Right lobe of liver (tissue), 6 donors: ENCODE measurements around the gene NGFR. TPM values are rescaled to one million over a fixed set of nuclear protein-coding genes. Genes with fewer than 3 reads are reported as not detected.
A peak's percentile ranks its signal among the peaks of the same experiment; 100 is the strongest.
"Not testable (repeated sequence)": the region's sequence is repeated elsewhere in the genome, so short reads cannot be mapped to it uniquely, and the experiment has no call there.

ENCODE experiments used
- ATAC-seq, 4 donors: fragments of 200-7000 bp; cut with Tn5 transposase; one replicate each; pipeline ENCODE4 v1.9.1; 2020; ENCODE audit warnings: mild to moderate bottlenecking in 4 of 4, moderate library complexity in 4 of 4
- DNase-seq, 3 donors: peaks; one replicate each; pipeline ENCODE4 v3.0.0-alpha.2; 2020
- H3K27ac ChIP-seq, 3 donors: fragments of 200-600 bp; one replicate each; pipeline ENCODE4 v1.8.0; 2022
- H3K27me3 ChIP-seq, 2 donors: fragments of 200-600 bp; one replicate each; pipeline ENCODE4 v1.8.0; 2022
- H3K36me3 ChIP-seq, 4 donors: fragments of 200-600 bp; sonication (generic) in 1 of 4; one replicate each; pipeline versions ENCODE4 v1.5.1 to v1.8.0; 2017 to 2022; ENCODE audit warnings: control low read depth in 1 of 4
- H3K4me1 ChIP-seq, 4 donors: fragments of 200-600 bp; sonication (generic) in 1 of 4; one replicate each; pipeline versions ENCODE4 v1.5.1 to v1.8.0; 2017 to 2022; ENCODE audit warnings: control low read depth in 1 of 4
- H3K4me3 ChIP-seq, 3 donors: fragments of 200-600 bp; one replicate each; pipeline ENCODE4 v1.8.0; 2022
- H3K9me3 ChIP-seq, 4 donors: fragments of 200-600 bp; sonication (generic) in 1 of 4; one replicate each; pipeline versions ENCODE4 v1.5.1 to v1.8.0; 2017 to 2022; ENCODE audit warnings: control low read depth in 1 of 4
- CTCF ChIP-seq, 4 donors: fragments of 200-600 bp in 3 of 4; fragments of 450-650 bp in 1 of 4; IDR thresholded peaks; one replicate each; pipeline versions ENCODE4 v1.5.1 to v1.8.0; 2016 to 2022; ENCODE audit warnings: antibody characterized with exemption in 4 of 4, mild to moderate bottlenecking in 2 of 4
- POLR2A ChIP-seq: fragments of 450-650 bp; IDR thresholded peaks from one replicate; pipeline ENCODE4 v1.6.1; 2017; ENCODE audit warnings: antibody characterized with exemption, mild to moderate bottlenecking
- whole genome bisulfite sequencing: methylation state at CpG from one replicate; pipeline ENCODE4 v1.1.6; 2018; ENCODE audit warnings: low coverage, low lambda C conversion rate; ENCODE audit not compliant: insufficient coverage; ENCODE audit errors: missing lambda C conversion rate; 5-methylcytosine and 5-hydroxymethylcytosine counted together
- intact Hi-C, 2 donors: fragments of 100-400 bp; cut with DNase I; formaldehyde crosslinking; loops; one replicate each; pipeline versions ENCODE4 v1.11.2 to v1.14.1; 2022
- total RNA-seq, 6 experiments: library from RNA; depleted of rRNA in 2 of 6; stranded (reverse); fragments of >200 nt in 2 of 6; fragmentation: NEBNext Ultra II Directional in 3 of 6; extraction: Animal tissue kit (Norgen Biotek cat#: 25700) in 3 of 6; gene quantifications; one replicate each; pipeline versions ENCODE4 v1.1.0 to v1.2.4, GENCODE V29; 2016 to 2023
- donor health status: DM: no; HTN: yes; CAD: no.
- donor health status: DM: no; HTN: no; CAD: no.
- donor health status: DM: no; HTN: no; CAD: no.
- donor health status: DM: no; HTN: yes; CAD: no.
- donor health status: DM: no; HTN: yes; CAD: no.

The NGFR gene
- total RNA-seq, 6 experiments from 2014 or later, result 3.1 to 9.4 (median 6.8) TPM

GRCh38 chr17:49502254-49502653, 7.2 kb downstream of the NGFR start:
- no peak for ATAC-seq
- Histone ChIP-seq H3K4me3 (no peak overlapping the region), H3K4me1 (peaks cover 0 to 6% (median 0%) of the 10 kb centered on the region in 4 donors), H3K9me3 (no peaks in the 10 kb centered on the region), H3K27me3 (peaks cover 5 to 11% of the 10 kb centered on the region in 2 donors), H3K27ac (no peak overlapping the region), H3K36me3 (no peaks in the 10 kb centered on the region)
- intact Hi-C loops, result loop anchor here in 1 of 2 donors (5.0 kb wide), 1 partner anchor 50 kb away; no protein-coding TSS in a partner anchor
- no peak for DNase-seq
- TF ChIP-seq POLR2A, result no peak
- no peak for TF ChIP-seq CTCF (IDR thresholded peaks at IDR 0.05)
- WGBS, result 45% methylated on average over 4 of the region's 4 CpGs

- not testable (repeated sequence) for H3K4me1 ChIP-seq, ATAC-seq, H3K27ac ChIP-seq, H3K36me3 ChIP-seq, H3K4me3 ChIP-seq, DNase-seq, H3K9me3 ChIP-seq, H3K27me3 ChIP-seq
- 32% methylated on average over 3 of the region's 5 CpGs for WGBS
- intact Hi-C loops, result loop anchor here in 1 of 2 donors (5.0 kb wide), 1 partner anchor 50 kb away; no protein-coding TSS in a partner anchor
Measured at GRCh38 chr17:49502680-49503079, 7.6 kb downstream of the NGFR start.

DNA sequence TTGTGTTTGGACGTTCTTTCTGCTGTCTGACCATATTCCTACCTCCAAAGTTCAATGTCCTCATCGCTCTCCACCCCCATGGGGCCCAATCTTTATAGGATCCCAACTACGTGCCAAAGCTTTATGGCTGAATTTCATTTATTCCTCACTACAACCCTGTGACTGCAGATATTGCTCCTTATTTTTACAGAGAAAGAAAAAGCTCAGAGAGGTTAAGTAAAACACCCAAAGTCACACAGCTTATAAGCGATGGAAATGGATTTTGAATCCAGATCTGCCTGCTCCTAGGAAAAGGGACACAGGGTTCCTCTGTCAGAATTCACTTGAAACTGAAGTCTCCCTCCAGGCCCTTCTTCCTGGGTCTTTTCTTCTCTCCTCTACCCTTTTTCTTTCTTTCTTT, 9.3 kb downstream of the NGFR start:
- no peak overlapping the region for H3K4me3 ChIP-seq
- DNase-seq (no peak), ATAC-seq (no peak)
- H3K9me3 ChIP-seq, result no peaks in the 10 kb centered on the region
- WGBS, result 51% methylated on average over 4 of the region's 4 CpGs
- no peaks in the 10 kb centered on the region for H3K4me1 ChIP-seq
- H3K27ac ChIP-seq, result no peak overlapping the region
- intact Hi-C loops, result loop anchor here in 1 of 2 donors (5.0 kb wide), 1 partner anchor 48 kb away; no protein-coding TSS in a partner anchor
- H3K36me3 ChIP-seq, result no peaks in the 10 kb centered on the region
- TF ChIP-seq CTCF (IDR thresholded peaks at IDR 0.05) (no peak), POLR2A (no peak)
- no peaks in the 10 kb centered on the region for H3K27me3 ChIP-seq

DNA sequence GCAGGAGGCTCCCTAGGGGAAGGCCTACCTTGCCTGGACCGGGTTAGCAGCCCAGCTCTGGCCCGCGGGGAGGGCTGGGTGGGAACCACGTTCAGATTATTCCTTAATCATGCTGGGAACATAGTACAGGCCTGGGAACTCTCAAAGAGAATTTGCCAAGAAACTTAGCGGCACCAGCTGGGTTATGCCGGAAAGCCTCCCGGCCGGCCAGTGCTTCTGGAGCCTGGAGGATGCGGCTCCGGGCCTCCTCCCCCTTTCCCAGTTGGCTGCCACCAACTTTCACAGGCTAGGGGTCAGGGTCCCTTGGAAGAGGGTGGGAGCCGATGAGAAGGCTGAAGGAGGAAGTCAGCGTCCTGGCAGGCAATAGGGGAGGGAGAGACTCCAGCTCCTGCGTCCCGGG, 10.8 kb downstream of the NGFR start:
- TF ChIP-seq POLR2A, result no peak
- Histone ChIP-seq H3K9me3 (no peaks in the 10 kb centered on the region), H3K27me3 (no peaks in the 10 kb centered on the region), H3K27ac (no peak overlapping the region), H3K4me3 (no peak overlapping the region), H3K4me1 (no peaks in the 10 kb centered on the region), H3K36me3 (no peaks in the 10 kb centered on the region)
- intact Hi-C loops, result no loop called here
- ATAC-seq (peak; percentile 33 to 50 (median 40)), DNase-seq (no peak)
- WGBS, result no CpG with 5 or more reads among the region's 14 CpGs

GRCh38 chr17:49506282-49506681, 11.2 kb downstream of the NGFR start:
- no peak for DNase-seq
- Histone ChIP-seq H3K4me1 (no peaks in the 10 kb centered on the region), H3K27me3 (no peaks in the 10 kb centered on the region), H3K9me3 (no peaks in the 10 kb centered on the region), H3K27ac (no peak overlapping the region), H3K4me3 (no peak overlapping the region), H3K36me3 (no peaks in the 10 kb centered on the region)
- WGBS, result 89% methylated on average over 37 of the region's 57 CpGs
- intact Hi-C loops, result no loop called here
- ATAC-seq, result no peak
- TF ChIP-seq CTCF (IDR thresholded peaks at IDR 0.05), result no peak
- TF ChIP-seq POLR2A, result no peak
